Endodermal cell (in vitro differentiated cells): ENCODE data around the gene MOB2. TPM values are rescaled to one million over a fixed set of nuclear protein-coding genes. Genes with fewer than 3 reads are reported as not detected.

Source experiments
- DNase-seq: peaks from one replicate; pipeline ENCODE4 v3.0.0-alpha.2; 2017
- H3K27ac ChIP-seq: 2 replicates; pipeline ENCODE4 v1.5.1; 2013; ENCODE audit warnings: mild to moderate bottlenecking, low read depth, low read length, moderate library complexity
- H3K27me3 ChIP-seq: 2 replicates; pipeline ENCODE4 v1.6.1; 2013; ENCODE audit warnings: mild to moderate bottlenecking, low read length, moderate library complexity; ENCODE audit not compliant: insufficient read depth, control insufficient read depth, poor library complexity, severe bottlenecking
- H3K36me3 ChIP-seq: 2 replicates; pipeline ENCODE4 v1.7.0; 2013; ENCODE audit warnings: mild to moderate bottlenecking, low read length, moderate library complexity; ENCODE audit not compliant: control insufficient read depth, insufficient read depth
- H3K4me1 ChIP-seq: one replicate; pipeline ENCODE4 v1.7.0; 2013; ENCODE audit warnings: low read length; ENCODE audit not compliant: control insufficient read depth, insufficient read depth
- H3K4me3 ChIP-seq: 2 replicates; pipeline ENCODE4 v1.5.1; 2013; ENCODE audit warnings: mild to moderate bottlenecking, low read length, moderate library complexity
- H3K9ac ChIP-seq: 2 replicates; pipeline ENCODE4 v1.6.1; 2013; ENCODE audit warnings: mild to moderate bottlenecking, low read length, moderate library complexity; ENCODE audit not compliant: poor library complexity, severe bottlenecking; ENCODE audit errors: extremely low read depth
- H3K9me3 ChIP-seq: 2 replicates; pipeline ENCODE4 v1.6.1; 2013; ENCODE audit warnings: mild to moderate bottlenecking, low read length, moderate library complexity; ENCODE audit not compliant: control insufficient read depth
- H3K27ac Mint-ChIP-seq: 2 replicates; pipeline ENCODE4 v1.8.0; 2020; ENCODE audit warnings: mixed read lengths
- H3K27me3 Mint-ChIP-seq: 2 replicates; pipeline ENCODE4 v1.8.0; 2021; ENCODE audit warnings: mild to moderate bottlenecking, mixed read lengths; ENCODE audit not compliant: insufficient read depth
- H3K36me3 Mint-ChIP-seq: 2 replicates; pipeline ENCODE4 v1.8.0; 2020; ENCODE audit warnings: low read depth, mixed read lengths
- H3K4me1 Mint-ChIP-seq: 2 replicates; pipeline ENCODE4 v1.8.0; 2020; ENCODE audit warnings: mixed read lengths
- H3K4me3 Mint-ChIP-seq: 2 replicates; pipeline ENCODE4 v1.8.0; 2020; ENCODE audit warnings: mild to moderate bottlenecking, moderate library complexity, mixed read lengths
- H3K9me3 Mint-ChIP-seq: 2 replicates; pipeline ENCODE4 v1.8.0; 2020; ENCODE audit warnings: mild to moderate bottlenecking, mixed read lengths
- WGBS, 2 experiments: methylation state at CpG; one replicate each; pipeline versions ENCODE4 v1.1.5 to v1.1.7; 2013; ENCODE audit warnings: missing lambda C conversion rate in 2 of 2, mixed read lengths in 1 of 2; ENCODE audit not compliant: insufficient coverage in 1 of 2, insufficient read length in 1 of 2; 5-methylcytosine and 5-hydroxymethylcytosine counted together
- total RNA-seq, 2 donors: library from RNA; stranded (reverse); fragmentation: NEBNext Ultra II Directional in 1 of 2; extraction: Animal tissue kit (Norgen Biotek cat#: 25700) in 1 of 2; gene quantifications; 2 replicates in 1 of 2; 3 replicates in 1 of 2; pipeline ENCODE4 v1.2.1, GENCODE V29; 2021
- TF ChIP-seq, protein P1 (sequence below): fragments of 200-600 bp; sonication (generic); conservative IDR thresholded peaks from 2 replicates; pipeline ENCODE4 v1.5.0; 2021; ENCODE audit warnings: antibody characterized with exemption, mild to moderate bottlenecking

The MOB2 gene
- total RNA-seq, 2 donors from 2014 or later, result 23.9 to 25.4 TPM

DNA sequence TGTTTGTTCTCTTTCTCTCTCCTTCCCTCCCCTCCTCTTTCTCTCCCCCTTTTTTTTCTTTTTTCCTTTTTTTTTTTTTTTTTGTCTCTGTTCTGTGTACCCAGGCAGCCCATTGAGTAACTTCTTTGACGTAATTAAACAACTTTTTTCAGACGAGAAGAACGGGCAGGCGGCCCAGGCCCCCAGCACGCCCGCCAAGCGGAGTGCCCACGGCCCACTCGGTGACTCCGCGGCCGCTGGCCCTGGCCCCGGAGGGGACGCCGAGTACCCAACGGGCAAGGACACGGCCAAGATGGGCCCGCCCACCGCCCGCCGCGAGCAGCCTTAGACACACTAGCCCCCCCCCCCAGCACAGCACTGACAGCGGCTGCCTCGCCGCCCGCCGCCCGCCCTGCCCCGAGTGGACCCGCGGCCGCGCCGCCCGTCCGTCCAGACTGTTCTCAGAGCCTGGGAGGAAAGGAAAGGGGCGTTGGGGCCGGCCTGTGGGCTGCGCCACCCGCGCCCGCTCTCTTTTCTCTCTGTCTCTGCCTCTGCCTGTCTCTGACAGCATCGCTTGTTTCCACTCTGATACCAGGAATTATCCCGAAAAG lies 26.1 kb downstream of the MOB2 start:
- no peak for DNase-seq
- Histone ChIP-seq H3K4me3 (no peak overlapping the region), H3K27me3 (no peaks in the 10 kb centered on the region), H3K27ac (no peak overlapping the region), H3K9ac (no peak overlapping the region), H3K4me1 (no peaks in the 10 kb centered on the region), H3K36me3 (no peaks in the 10 kb centered on the region), H3K9me3 (no peaks in the 10 kb centered on the region)
- no peak overlapping the region for H3K27ac Mint-ChIP-seq
- no peaks in the 10 kb centered on the region for H3K4me1 Mint-ChIP-seq
- no peaks in the 10 kb centered on the region for H3K27me3 Mint-ChIP-seq
- peaks cover 2% of the 10 kb centered on the region for H3K9me3 Mint-ChIP-seq
- 92 to 97% methylated on average over 23 to 38 of the region's 44 CpGs for WGBS, 2 experiments
- H3K4me3 Mint-ChIP-seq, result no peak overlapping the region
- H3K36me3 Mint-ChIP-seq, result peaks cover 4% of the 10 kb centered on the region
- TF ChIP-seq, protein P1, sequence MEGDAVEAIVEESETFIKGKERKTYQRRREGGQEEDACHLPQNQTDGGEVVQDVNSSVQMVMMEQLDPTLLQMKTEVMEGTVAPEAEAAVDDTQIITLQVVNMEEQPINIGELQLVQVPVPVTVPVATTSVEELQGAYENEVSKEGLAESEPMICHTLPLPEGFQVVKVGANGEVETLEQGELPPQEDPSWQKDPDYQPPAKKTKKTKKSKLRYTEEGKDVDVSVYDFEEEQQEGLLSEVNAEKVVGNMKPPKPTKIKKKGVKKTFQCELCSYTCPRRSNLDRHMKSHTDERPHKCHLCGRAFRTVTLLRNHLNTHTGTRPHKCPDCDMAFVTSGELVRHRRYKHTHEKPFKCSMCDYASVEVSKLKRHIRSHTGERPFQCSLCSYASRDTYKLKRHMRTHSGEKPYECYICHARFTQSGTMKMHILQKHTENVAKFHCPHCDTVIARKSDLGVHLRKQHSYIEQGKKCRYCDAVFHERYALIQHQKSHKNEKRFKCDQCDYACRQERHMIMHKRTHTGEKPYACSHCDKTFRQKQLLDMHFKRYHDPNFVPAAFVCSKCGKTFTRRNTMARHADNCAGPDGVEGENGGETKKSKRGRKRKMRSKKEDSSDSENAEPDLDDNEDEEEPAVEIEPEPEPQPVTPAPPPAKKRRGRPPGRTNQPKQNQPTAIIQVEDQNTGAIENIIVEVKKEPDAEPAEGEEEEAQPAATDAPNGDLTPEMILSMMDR, result no peak

DNA sequence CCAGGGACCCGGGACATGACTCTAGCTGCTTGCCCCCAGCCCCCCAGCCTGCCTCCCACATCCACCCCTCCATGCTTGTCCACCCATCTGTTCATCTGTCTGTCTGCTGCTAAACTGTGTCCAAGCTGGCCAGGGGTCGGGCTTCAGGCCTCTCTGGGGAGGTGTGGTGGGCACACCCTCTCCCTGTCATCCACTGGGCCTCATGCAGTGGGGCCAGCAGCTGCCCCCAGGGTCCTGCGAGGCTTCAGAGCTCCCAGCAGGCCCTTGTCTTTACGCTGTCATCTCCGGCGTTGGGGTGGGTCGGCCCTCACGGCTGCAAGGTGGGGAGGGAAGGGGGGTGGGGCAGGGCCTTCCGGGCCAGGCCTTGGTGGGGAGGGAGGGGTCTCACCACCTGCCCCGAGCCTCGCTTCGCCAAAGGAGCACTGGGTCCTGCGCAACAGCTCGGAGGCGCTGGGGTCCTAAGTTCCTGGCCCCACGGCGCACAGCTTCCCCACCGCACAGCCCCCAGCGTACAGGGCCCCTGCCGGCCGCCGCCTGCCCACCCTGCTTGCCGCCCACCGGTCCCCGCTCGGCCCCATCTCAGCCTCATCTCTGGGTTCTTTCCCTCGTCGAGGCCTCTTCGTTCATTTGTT lies 26.7 kb downstream of the MOB2 start:
- no peaks in the 10 kb centered on the region for H3K4me1 ChIP-seq
- Mint-ChIP-seq H3K27me3 (no peaks in the 10 kb centered on the region), H3K36me3 (peaks cover 2% of the 10 kb centered on the region), H3K27ac (no peak overlapping the region), H3K4me3 (no peak overlapping the region), H3K9me3 (peaks cover 2% of the 10 kb centered on the region), H3K4me1 (no peaks in the 10 kb centered on the region)
- H3K9ac ChIP-seq, result no peak overlapping the region
- no peaks in the 10 kb centered on the region for H3K9me3 ChIP-seq
- DNase-seq, result no peak
- no peak overlapping the region for H3K4me3 ChIP-seq
- TF ChIP-seq, protein P1, result no peak
- no peaks in the 10 kb centered on the region for H3K27me3 ChIP-seq
- H3K36me3 ChIP-seq, result no peaks in the 10 kb centered on the region
- peak overlapping the region; percentile 17 for H3K27ac ChIP-seq
- WGBS, 2 experiments, result 92 to 93% methylated on average over 22 to 29 of the region's 29 CpGs

DNA sequence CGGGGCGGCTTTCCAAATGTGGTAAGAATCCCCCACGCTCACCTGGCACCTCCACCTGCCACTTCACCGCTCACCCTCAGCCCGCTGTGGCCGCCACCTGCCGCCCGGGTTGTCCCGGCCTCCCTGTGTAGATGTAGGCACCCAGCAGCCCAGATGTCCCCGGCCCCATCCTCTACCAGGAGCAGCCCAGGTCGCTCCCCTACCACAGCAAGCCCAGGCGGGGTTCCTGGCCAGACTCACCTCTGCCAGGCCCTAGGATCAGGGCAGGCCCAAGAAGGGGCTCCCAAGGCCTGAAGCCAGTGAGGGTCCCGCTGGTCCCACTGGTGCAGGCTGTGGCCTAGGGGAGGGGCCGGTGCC lies 27.4 kb downstream of the MOB2 start:
- H3K4me1 Mint-ChIP-seq, result no peaks in the 10 kb centered on the region
- 94 to 100% methylated on average over 1 to 14 of the region's 14 CpGs for WGBS, 2 experiments

More for the DNA sequence above, 27.4 kb downstream of the MOB2 start:
- Mint-ChIP-seq H3K27me3 (no peaks in the 10 kb centered on the region), H3K4me3 (no peak overlapping the region), H3K9me3 (peaks cover 2% of the 10 kb centered on the region), H3K27ac (no peak overlapping the region), H3K36me3 (peaks cover 2% of the 10 kb centered on the region)
- H3K27me3 ChIP-seq, result no peaks in the 10 kb centered on the region
- no peak for DNase-seq
- H3K4me3 ChIP-seq, result no peak overlapping the region
- H3K36me3 ChIP-seq, result no peaks in the 10 kb centered on the region
- no peaks in the 10 kb centered on the region for H3K9me3 ChIP-seq
- TF ChIP-seq, protein P1, result no peak
- H3K4me1 ChIP-seq, result no peaks in the 10 kb centered on the region
- no peak overlapping the region for H3K27ac ChIP-seq
- no peak overlapping the region for H3K9ac ChIP-seq
